B cell (primary cell): Measurements from ENCODE around the gene SERPINA4. TPM values are rescaled to one million over a fixed set of nuclear protein-coding genes. Genes with fewer than 3 reads are reported as not detected.

Experiments used
- ATAC-seq: fragments of 200-7000 bp; cut with Tn5 transposase; one replicate; pipeline ENCODE4 v1.10.0; 2021; ENCODE audit warnings: low read depth, mild to moderate bottlenecking, moderate number of reproducible peaks, moderate library complexity
- CTCF ChIA-PET: fragments of 350-600 bp; sonication (Branson Sonifier 250); formaldehyde crosslinking; loops from one replicate; lab custom pipeline; 2021; ENCODE audit warnings: antibody characterized with exemption, inconsistent platforms; lab: Charles Lee
- POLR2A ChIA-PET: fragments of 350-600 bp; sonication (Branson Sonifier 250); formaldehyde crosslinking; loops from one replicate; lab custom pipeline; 2021; ENCODE audit warnings: antibody characterized with exemption; lab: Charles Lee
- DNase-seq: peaks from one replicate; pipeline ENCODE4 v3.0.0; 2013
- H2AFZ ChIP-seq: 2 replicates; pipeline ENCODE4 v1.6.1; 2012; ENCODE audit warnings: mild to moderate bottlenecking, low read depth, low read length; ENCODE audit not compliant: insufficient read depth, poor library complexity, severe bottlenecking
- H3K27ac ChIP-seq, 2 donors: 1 replicate in 1 of 2; 2 replicates in 1 of 2; pipeline ENCODE4 v1.5.1; 2012 to 2013; ENCODE audit warnings: low read length in 2 of 2, mild to moderate bottlenecking in 2 of 2, moderate library complexity in 1 of 2
- H3K27me3 ChIP-seq, 4 experiments: fragments of 200-600 bp in 1 of 4; sonication (generic) in 1 of 4; replicated peaks in 1 of 4; 1 replicate in 2 of 4; 2 replicates in 2 of 4; pipeline versions ENCODE4 v1.6.1 to v1.7.0; 2013 to 2016; ENCODE audit warnings: low read length in 3 of 4, mild to moderate bottlenecking in 2 of 4, mixed read lengths in 1 of 4, moderate library complexity in 1 of 4; ENCODE audit not compliant: insufficient read depth in 4 of 4, control insufficient read depth in 3 of 4; ENCODE audit errors: control extremely low read depth in 1 of 4
- H3K36me3 ChIP-seq, 2 experiments: replicated peaks in 1 of 2; 1 replicate in 1 of 2; 2 replicates in 1 of 2; pipeline versions ENCODE4 v1.6.1 to v1.7.1; 2013; ENCODE audit warnings: low read length in 1 of 2; ENCODE audit not compliant: insufficient read depth in 2 of 2, control insufficient read depth in 1 of 2; ENCODE audit errors: control extremely low read depth in 1 of 2, extremely low read depth in 1 of 2
- H3K4me1 ChIP-seq, 2 donors: fragments of 200-600 bp in 1 of 2; sonication (generic) in 1 of 2; 1 replicate in 1 of 2; 2 replicates in 1 of 2; pipeline versions ENCODE4 v1.5.1 to v1.6.1; 2013 to 2017; ENCODE audit warnings: low read length in 2 of 2; ENCODE audit not compliant: control insufficient read depth in 2 of 2, insufficient read depth in 2 of 2
- H3K4me2 ChIP-seq: replicated peaks from 2 replicates; pipeline ENCODE3; 2012; ENCODE audit warnings: mild to moderate bottlenecking, low read depth, low read length; ENCODE audit not compliant: poor library complexity, severe bottlenecking
- H3K4me3 ChIP-seq, 5 experiments: fragments of 200-600 bp in 1 of 5; sonication (generic) in 1 of 5; 1 replicate in 3 of 5; 2 replicates in 2 of 5; pipeline versions ENCODE4 v1.5.1 to v1.7.0; 2011 to 2016; ENCODE audit warnings: low read length in 4 of 5, mild to moderate bottlenecking in 4 of 5, low read depth in 2 of 5, control low read depth in 1 of 5, moderate library complexity in 1 of 5; ENCODE audit not compliant: insufficient read depth in 1 of 5; ENCODE audit errors: control extremely low read depth in 1 of 5, extremely low read depth in 1 of 5
- H3K79me2 ChIP-seq: fragments of 200-600 bp; sonication (generic); one replicate; pipeline ENCODE4 v1.6.0; 2016; ENCODE audit warnings: low read length; ENCODE audit not compliant: control insufficient read depth, insufficient read depth
- H3K9ac ChIP-seq: fragments of 200-600 bp; sonication (generic); 2 replicates; pipeline ENCODE4 v1.6.1; 2017; ENCODE audit warnings: mild to moderate bottlenecking, low read length, moderate library complexity
- H3K9me3 ChIP-seq, 3 donors: one replicate each; pipeline versions ENCODE4 v1.6.1 to v1.7.1; 2013; ENCODE audit warnings: low read length in 2 of 3; ENCODE audit not compliant: control insufficient read depth in 2 of 3, insufficient read depth in 1 of 3; ENCODE audit errors: control extremely low read depth in 1 of 3
- H4K20me1 ChIP-seq: 2 replicates; pipeline ENCODE4 v1.6.0; 2012; ENCODE audit warnings: mild to moderate bottlenecking, low read length; ENCODE audit not compliant: insufficient read depth, control insufficient read depth, poor library complexity, severe bottlenecking
- H3K27ac Mint-ChIP-seq: one replicate; pipeline ENCODE4 v1.8.0; 2021; ENCODE audit warnings: mixed read lengths
- H3K27me3 Mint-ChIP-seq: one replicate; pipeline ENCODE4 v1.8.0; 2021; ENCODE audit warnings: mixed read lengths
- H3K4me1 Mint-ChIP-seq: one replicate; pipeline ENCODE4 v1.8.0; 2021; ENCODE audit warnings: mixed read lengths
- H3K4me3 Mint-ChIP-seq: one replicate; pipeline ENCODE4 v1.8.0; 2021; ENCODE audit warnings: mixed read lengths
- H3K9me3 Mint-ChIP-seq: one replicate; pipeline ENCODE4 v1.8.0; 2022; ENCODE audit warnings: mixed read lengths; ENCODE audit not compliant: insufficient read depth
- EZH2 ChIP-seq: IDR thresholded peaks from 2 replicates; pipeline ENCODE4 v1.6.1; 2012; ENCODE audit warnings: borderline replicate concordance, low read depth, mild to moderate bottlenecking, moderate library complexity, low read length; ENCODE audit not compliant: insufficient read depth, poor library complexity, severe bottlenecking
- WGBS: methylation state at CpG from one replicate; pipeline ENCODE4 v1.1.5; 2013; ENCODE audit warnings: missing lambda C conversion rate; ENCODE audit not compliant: insufficient coverage; 5-methylcytosine and 5-hydroxymethylcytosine counted together
- intact Hi-C: fragments of 100-400 bp; cut with micrococcal nuclease; formaldehyde crosslinking; loops from one replicate; pipeline ENCODE4 v1.10.0; 2022
- polyA plus RNA-seq: library from polyadenylated mRNA; depleted of rRNA; stranded (reverse); fragments of >200 nt; gene quantifications from 2 replicates; pipeline ENCODE4 v1.2.3, GENCODE V29; 2012
- total RNA-seq, 2 donors: library from RNA; stranded (reverse); fragments of 120-200 nt in 1 of 2; gene quantifications; 1 replicate in 1 of 2; 2 replicates in 1 of 2; pipeline versions ENCODE4 v1.2.3 to v1.2.4, GENCODE V29; 2013 to 2022
- TF ChIP-seq, protein P1 (sequence below): fragments of 200-600 bp; IDR thresholded peaks from one replicate; pipeline ENCODE4 v1.8.0; 2022; ENCODE audit warnings: antibody characterized with exemption, mild to moderate bottlenecking

SERPINA4 gene
- total and polyA plus RNA-seq, 2 donors (not counting 1 experiment from before 2014, with no cell fraction given): not detected

GRCh38 chr14:94557327-94557726, 3.9 kb upstream of the SERPINA4 start:
- intact Hi-C loops: no loop called here
- DNase-seq (no peak), ATAC-seq (no peak)
- no peaks in the 10 kb centered on the region for H4K20me1 ChIP-seq
- no CpG with 5 or more reads among the region's 1 CpG for WGBS
- Mint-ChIP-seq H3K27ac (no peak overlapping the region), H3K4me3 (no peak overlapping the region), H3K4me1 (no peaks in the 10 kb centered on the region), H3K27me3 (peaks cover 26% of the 10 kb centered on the region), H3K9me3 (peaks cover 5% of the 10 kb centered on the region)
- no peaks in the 10 kb centered on the region for H3K36me3 ChIP-seq
- H3K4me3 ChIP-seq: no peak overlapping the region
- H3K9ac ChIP-seq: no peak overlapping the region
- no peak overlapping the region for H3K4me2 ChIP-seq
- TF ChIP-seq EZH2: no peak
- TF ChIP-seq, protein P1, sequence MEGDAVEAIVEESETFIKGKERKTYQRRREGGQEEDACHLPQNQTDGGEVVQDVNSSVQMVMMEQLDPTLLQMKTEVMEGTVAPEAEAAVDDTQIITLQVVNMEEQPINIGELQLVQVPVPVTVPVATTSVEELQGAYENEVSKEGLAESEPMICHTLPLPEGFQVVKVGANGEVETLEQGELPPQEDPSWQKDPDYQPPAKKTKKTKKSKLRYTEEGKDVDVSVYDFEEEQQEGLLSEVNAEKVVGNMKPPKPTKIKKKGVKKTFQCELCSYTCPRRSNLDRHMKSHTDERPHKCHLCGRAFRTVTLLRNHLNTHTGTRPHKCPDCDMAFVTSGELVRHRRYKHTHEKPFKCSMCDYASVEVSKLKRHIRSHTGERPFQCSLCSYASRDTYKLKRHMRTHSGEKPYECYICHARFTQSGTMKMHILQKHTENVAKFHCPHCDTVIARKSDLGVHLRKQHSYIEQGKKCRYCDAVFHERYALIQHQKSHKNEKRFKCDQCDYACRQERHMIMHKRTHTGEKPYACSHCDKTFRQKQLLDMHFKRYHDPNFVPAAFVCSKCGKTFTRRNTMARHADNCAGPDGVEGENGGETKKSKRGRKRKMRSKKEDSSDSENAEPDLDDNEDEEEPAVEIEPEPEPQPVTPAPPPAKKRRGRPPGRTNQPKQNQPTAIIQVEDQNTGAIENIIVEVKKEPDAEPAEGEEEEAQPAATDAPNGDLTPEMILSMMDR: no peak
- H2AFZ ChIP-seq: no peak overlapping the region
- H3K79me2 ChIP-seq: no peaks in the 10 kb centered on the region
- ChIA-PET CTCF (interaction anchor here (1.1 kb wide), 1 partner anchor 8 kb away, joined by 4 read pairs; no protein-coding TSS in a partner anchor), POLR2A (no interaction called here)
- H3K4me1 ChIP-seq: no peaks in the 10 kb centered on the region
- H3K27ac ChIP-seq: no peak overlapping the region
- no peaks in the 10 kb centered on the region for H3K27me3 ChIP-seq
- peaks cover 0 to 24% (median 0%) of the 10 kb centered on the region in 3 donors for H3K9me3 ChIP-seq

- Mint-ChIP-seq H3K4me1 (no peaks in the 10 kb centered on the region), H3K27ac (no peak overlapping the region), H3K4me3 (no peak overlapping the region), H3K27me3 (peaks cover 26% of the 10 kb centered on the region), H3K9me3 (peaks cover 5% of the 10 kb centered on the region)
- ChIA-PET CTCF (no interaction called here), POLR2A (no interaction called here)
- Histone ChIP-seq H4K20me1 (no peaks in the 10 kb centered on the region), H2AFZ (no peak overlapping the region), H3K4me3 (no peak overlapping the region), H3K79me2 (no peaks in the 10 kb centered on the region), H3K36me3 (no peaks in the 10 kb centered on the region), H3K27me3 (no peaks in the 10 kb centered on the region), H3K4me2 (no peak overlapping the region), H3K4me1 (no peaks in the 10 kb centered on the region), H3K27ac (no peak overlapping the region), H3K9me3 (peaks cover 0 to 31% (median 0%) of the 10 kb centered on the region in 3 donors), H3K9ac (no peak overlapping the region)
- DNase-seq: no peak
- 93% methylated on average over 1 of the region's 2 CpGs for WGBS
- intact Hi-C loops: no loop called here
- ATAC-seq: no peak
- TF ChIP-seq, protein P1: no peak
- no peak for TF ChIP-seq EZH2
Observed at GRCh38 chr14:94558842-94559241, 2.4 kb upstream of the SERPINA4 start.
